ENCODE data around the gene AMHR2. TPM values are rescaled to one million over a fixed set of nuclear protein-coding genes. Genes with fewer than 3 reads are reported as not detected.

Gene AMHR2
- total and polyA plus RNA-seq, 11 donors = 0.30 to 2.2 (median 0.57) TPM; not detected in 6

DNA sequence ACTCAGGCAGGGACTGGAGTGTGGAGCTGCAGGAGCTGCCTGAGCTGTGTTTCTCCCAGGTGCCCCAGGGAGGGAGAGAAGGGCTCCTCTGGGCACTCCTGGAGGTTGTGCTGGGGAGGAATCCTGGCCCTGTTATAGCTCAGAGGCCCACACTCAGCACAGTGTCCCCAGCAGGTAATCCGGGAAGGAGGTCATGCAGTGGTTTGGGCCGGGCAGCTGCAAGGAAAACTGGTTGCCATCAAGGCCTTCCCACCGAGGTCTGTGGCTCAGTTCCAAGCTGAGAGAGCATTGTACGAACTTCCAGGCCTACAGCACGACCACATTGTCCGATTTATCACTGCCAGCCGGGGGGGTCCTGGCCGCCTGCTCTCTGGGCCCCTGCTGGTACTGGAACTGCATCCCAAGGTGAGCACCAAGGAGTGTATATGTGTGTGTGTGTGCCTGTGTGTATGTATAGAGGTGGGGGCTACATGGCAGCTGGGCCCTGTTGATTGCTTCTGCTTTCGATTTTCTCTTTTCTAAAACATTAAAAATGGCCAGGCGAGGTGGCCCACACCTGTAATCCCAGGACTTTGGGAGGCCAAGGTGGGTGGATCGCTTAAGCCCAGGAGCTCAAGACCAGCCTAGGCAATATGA, 2.0 kb downstream of the AMHR2 start:
- ATAC-seq (no peak), DNase-seq (no peak)
- WGBS, 4 donors = 57 to 63% (median 61%) methylated on average over 9 to 11 of the region's 11 CpGs
- Histone ChIP-seq H3K9me3 (no peaks in the 10 kb centered on the region), H3K4me1 (peaks cover 0 to 15% (median 4%) of the 10 kb centered on the region in 12 donors), H3K27ac (no peak overlapping the region), H3K27me3 (no peaks in the 10 kb centered on the region), H3K36me3 (no peaks in the 10 kb centered on the region), H3K4me3 (no peak overlapping the region)
- intact Hi-C loops (cut with DNase I) = loop anchor here in 1 of 10 donors (5.0 kb wide), 1 partner anchor 82 kb away; the partner anchor contains the start of gene NPFF
- TF ChIP-seq POLR2A (IDR thresholded peaks at IDR 0.05) = no peak
- no peak for TF ChIP-seq CTCF (IDR thresholded peaks at IDR 0.05)

GRCh38 chr12:53427905-53428594, 4.4 kb downstream of the AMHR2 start:
- H3K36me3 ChIP-seq = no peaks in the 10 kb centered on the region
- DNase-seq = no peak
- no peak for ATAC-seq
- H3K4me3 ChIP-seq = no peak overlapping the region
- H3K4me1 ChIP-seq = peaks cover 0 to 8% (median 0%) of the 10 kb centered on the region in 12 donors
- H3K27me3 ChIP-seq = no peaks in the 10 kb centered on the region
- intact Hi-C loops (cut with DNase I) = loop anchor here in 1 of 10 donors (5.0 kb wide), 1 partner anchor 79 kb away; the partner anchor contains the start of gene NPFF
- TF ChIP-seq CTCF (IDR thresholded peaks at IDR 0.05) (no peak), POLR2A (IDR thresholded peaks at IDR 0.05) (no peak)
- no peak overlapping the region for H3K27ac ChIP-seq
- H3K9me3 ChIP-seq = no peaks in the 10 kb centered on the region
- WGBS, 4 donors = 83 to 91% (median 88%) methylated on average over 7 of the region's 7 CpGs

GRCh38 chr12:53428741-53429140, 5.1 kb downstream of the AMHR2 start:
- no peak overlapping the region for H3K4me3 ChIP-seq
- H3K4me1 ChIP-seq = peaks cover 0 to 8% (median 0%) of the 10 kb centered on the region in 12 donors
- no peaks in the 10 kb centered on the region for H3K27me3 ChIP-seq
- H3K9me3 ChIP-seq = no peaks in the 10 kb centered on the region
- 90 to 93% (median 91%) methylated on average over 7 of the region's 7 CpGs for WGBS, 4 donors
- intact Hi-C loops (cut with DNase I) = loop anchor here in 1 of 10 donors (5.0 kb wide), 1 partner anchor 79 kb away; the partner anchor contains the start of gene NPFF
- H3K27ac ChIP-seq = no peak overlapping the region
- H3K36me3 ChIP-seq = no peaks in the 10 kb centered on the region
- TF ChIP-seq POLR2A (IDR thresholded peaks at IDR 0.05) (no peak), CTCF (IDR thresholded peaks at IDR 0.05) (no peak)
- no peak for DNase-seq
- ATAC-seq = no peak

DNA sequence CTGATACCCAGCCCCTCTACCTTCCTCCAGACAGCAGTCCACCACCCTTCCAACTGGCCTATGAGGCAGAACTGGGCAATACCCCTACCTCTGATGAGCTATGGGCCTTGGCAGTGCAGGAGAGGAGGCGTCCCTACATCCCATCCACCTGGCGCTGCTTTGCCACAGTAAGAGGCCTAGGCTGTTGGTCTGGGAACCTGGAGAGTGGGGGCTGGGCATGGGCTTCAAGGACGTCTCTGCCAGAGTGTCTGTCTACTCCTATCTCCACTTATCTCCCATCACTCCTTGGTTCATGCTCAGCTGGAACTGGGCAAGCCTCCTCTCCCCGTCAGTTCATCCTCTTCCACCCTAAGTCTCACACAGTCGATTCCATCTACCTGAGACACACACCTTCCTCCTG, 6.5 kb downstream of the AMHR2 start:
- H3K27ac ChIP-seq = no peak overlapping the region
- no peaks in the 10 kb centered on the region for H3K27me3 ChIP-seq
- no peaks in the 10 kb centered on the region for H3K36me3 ChIP-seq
- intact Hi-C loops (cut with DNase I) = no loop called here
- no peak for ATAC-seq
- DNase-seq = no peak
- no peaks in the 10 kb centered on the region for H3K9me3 ChIP-seq
- no peak overlapping the region for H3K4me3 ChIP-seq
- TF ChIP-seq POLR2A (IDR thresholded peaks at IDR 0.05) = no peak
- TF ChIP-seq CTCF (IDR thresholded peaks at IDR 0.05) = no peak
- 82 to 90% (median 88%) methylated on average over 5 of the region's 5 CpGs for WGBS, 4 donors
- H3K4me1 ChIP-seq = peaks cover 0 to under 1% (median 0%) of the 10 kb centered on the region in 12 donors

Data from heart left ventricle (tissue), 16 donors.